Measurements from ENCODE around the gene VIPR2. TPM values are rescaled to one million over a fixed set of nuclear protein-coding genes. Genes with fewer than 3 reads are reported as not detected.

VIPR2 gene
- total RNA-seq, 6 donors from 2014 or later: 0.30 to 0.74 (median 0.40) TPM; not detected in 3

GRCh38 chr7:159098424-159098786 is 46.3 kb downstream of the VIPR2 start:
- H3K9me3 ChIP-seq: no peaks in the 10 kb centered on the region
- H3K27me3 ChIP-seq: no peaks in the 10 kb centered on the region
- no peak for TF ChIP-seq EP300 (IDR thresholded peaks at IDR 0.05)
- TF ChIP-seq POLR2A (IDR thresholded peaks at IDR 0.05): no peak
- no peak for TF ChIP-seq POLR2AphosphoS5 (IDR thresholded peaks at IDR 0.05)
- TF ChIP-seq CTCF (IDR thresholded peaks at IDR 0.05): no peak
- 77 to 85% methylated on average over 5 to 6 of the region's 6 CpGs for WGBS, 2 donors
- peak overlapping the region in 1 of 4 donors; percentile 21 for H3K27ac ChIP-seq
- peaks cover 0 to 16% (median 0%) of the 10 kb centered on the region in 4 donors for H3K4me1 ChIP-seq
- DNase-seq (peak in 1 of 2 donors; percentile 48), ATAC-seq (ENCODE audit: low FRiP score in 2 of 2) (peak in 1 of 2 donors; percentile 11)
- no peak overlapping the region for H3K4me3 ChIP-seq
- H3K36me3 ChIP-seq: no peaks in the 10 kb centered on the region

GRCh38 chr7:159097661-159098423 is 46.8 kb downstream of the VIPR2 start:
- H3K27me3 ChIP-seq: no peaks in the 10 kb centered on the region
- peak in 1 of 2 donors; percentile 9 for ATAC-seq (ENCODE audit: low FRiP score in 2 of 2)
- H3K27ac ChIP-seq: peak overlapping the region in 2 of 4 donors; percentile 21 to 60

DNA sequence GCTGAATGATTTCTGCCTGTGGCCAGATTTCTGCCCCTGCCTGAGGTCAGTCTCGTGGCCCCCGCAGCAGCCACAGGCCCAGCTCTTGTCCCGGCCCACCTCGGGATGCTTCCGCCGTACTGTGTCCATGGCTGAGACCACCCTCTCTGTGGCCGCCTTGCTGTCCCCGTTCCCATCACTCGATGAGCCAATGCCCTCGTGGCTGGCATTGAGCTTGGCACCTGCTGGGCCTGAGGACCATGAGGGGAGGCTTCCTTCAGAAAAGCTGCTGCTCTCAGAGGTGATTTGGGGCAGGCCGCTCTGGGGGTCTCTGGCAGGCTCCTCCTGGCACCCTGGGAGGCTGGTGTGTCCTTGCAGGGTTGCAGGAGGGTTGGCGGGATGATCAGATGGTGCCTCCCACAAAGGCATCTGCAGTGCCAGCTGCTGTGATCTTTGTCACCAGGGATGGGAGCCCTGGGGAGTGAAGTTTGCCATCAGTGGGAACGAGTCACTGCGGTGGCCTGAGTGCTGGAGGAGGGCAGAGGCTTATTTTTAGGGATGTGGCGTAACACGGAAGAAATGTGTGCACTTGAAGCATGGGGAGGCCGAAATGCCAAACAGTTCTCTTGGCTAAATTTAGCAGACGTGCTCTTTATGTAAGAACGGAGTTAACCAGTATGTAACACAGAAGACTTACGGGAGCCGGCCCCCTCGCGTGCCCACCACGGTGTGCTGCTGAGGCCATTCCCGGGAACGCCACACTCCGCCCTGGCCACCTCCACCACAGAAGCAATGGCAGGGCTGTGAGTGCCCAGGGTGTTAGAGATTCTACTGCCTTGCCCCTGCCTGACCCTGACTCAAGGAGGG is 47.7 kb downstream of the VIPR2 start:
- no peaks in the 10 kb centered on the region for H3K36me3 ChIP-seq
- ATAC-seq (ENCODE audit: low FRiP score in 2 of 2): no peak
- no peaks in the 10 kb centered on the region for H3K27me3 ChIP-seq
- WGBS, 2 donors: 83 to 85% methylated on average over 15 to 27 of the region's 27 CpGs
- DNase-seq: peak; percentile 21 to 81
- no peaks in the 10 kb centered on the region for H3K9me3 ChIP-seq
- H3K4me3 ChIP-seq: no peak overlapping the region
- H3K4me1 ChIP-seq: peaks cover 0 to 16% (median 0%) of the 10 kb centered on the region in 4 donors
- H3K27ac ChIP-seq: peak overlapping the region in 2 of 4 donors; percentile 18 to 60
- TF ChIP-seq POLR2AphosphoS5 (IDR thresholded peaks at IDR 0.05): no peak
- TF ChIP-seq CTCF (IDR thresholded peaks at IDR 0.05): no peak
- no peak for TF ChIP-seq POLR2A (IDR thresholded peaks at IDR 0.05)
- no peak for TF ChIP-seq EP300 (IDR thresholded peaks at IDR 0.05)

More at GRCh38 chr7:159097661-159098423, 46.8 kb downstream of the VIPR2 start:
- peak; percentile 16 to 73 for DNase-seq
- Histone ChIP-seq H3K4me3 (no peak overlapping the region), H3K9me3 (no peaks in the 10 kb centered on the region), H3K4me1 (peaks cover 0 to 16% (median 0%) of the 10 kb centered on the region in 4 donors), H3K36me3 (no peaks in the 10 kb centered on the region)
- 85 to 89% methylated on average over 17 to 23 of the region's 23 CpGs for WGBS, 2 donors
- no peak for TF ChIP-seq POLR2A (IDR thresholded peaks at IDR 0.05)
- no peak for TF ChIP-seq POLR2AphosphoS5 (IDR thresholded peaks at IDR 0.05)
- no peak for TF ChIP-seq CTCF (IDR thresholded peaks at IDR 0.05)
- TF ChIP-seq EP300 (IDR thresholded peaks at IDR 0.05): no peak

- H3K9me3 ChIP-seq: no peaks in the 10 kb centered on the region
- DNase-seq (peak; percentile 20 to 56), ATAC-seq (ENCODE audit: low FRiP score in 2 of 2) (no peak)
- WGBS, 2 donors: 91 to 92% methylated on average over 8 to 14 of the region's 14 CpGs
- H3K4me3 ChIP-seq: no peak overlapping the region
- H3K27ac ChIP-seq: no peak overlapping the region
- no peaks in the 10 kb centered on the region for H3K27me3 ChIP-seq
- H3K36me3 ChIP-seq: no peaks in the 10 kb centered on the region
- peaks cover 0 to 16% (median 0%) of the 10 kb centered on the region in 4 donors for H3K4me1 ChIP-seq
- TF ChIP-seq CTCF (IDR thresholded peaks at IDR 0.05) (no peak), POLR2A (IDR thresholded peaks at IDR 0.05) (no peak), POLR2AphosphoS5 (IDR thresholded peaks at IDR 0.05) (no peak), EP300 (IDR thresholded peaks at IDR 0.05) (no peak)
These were observed 48.7 kb downstream of the VIPR2 start for GRCh38 chr7:159095979-159096411.
